Tibial nerve (tissue), 4 donors: ENCODE measurements around the gene AGBL1. TPM values are rescaled to one million over a fixed set of nuclear protein-coding genes. Genes with fewer than 3 reads are reported as not detected.

Experiments used
- DNase-seq, 2 donors: peaks; one replicate each; pipeline ENCODE4 v3.0.0-alpha.2; 2019; ENCODE audit warnings: low spot score in 2 of 2
- H3K27ac ChIP-seq, 4 donors: fragments of 200-600 bp; sonication (generic) in 3 of 4; one replicate each; pipeline ENCODE4 v1.5.1; 2017 to 2019; ENCODE audit warnings: mild to moderate bottlenecking in 1 of 4
- H3K27me3 ChIP-seq, 2 donors: fragments of 200-600 bp; sonication (generic) in 1 of 2; one replicate each; pipeline versions ENCODE4 v1.5.1 to v1.6.0; 2017 to 2019
- H3K36me3 ChIP-seq, 3 donors: fragments of 200-600 bp; sonication (generic); one replicate each; pipeline ENCODE4 v1.5.1; 2018 to 2019
- H3K4me1 ChIP-seq, 4 donors: fragments of 200-600 bp; sonication (generic) in 3 of 4; one replicate each; pipeline ENCODE4 v1.5.1; 2017 to 2019
- H3K4me3 ChIP-seq, 4 donors: fragments of 200-600 bp; sonication (generic) in 3 of 4; one replicate each; pipeline ENCODE4 v1.5.1; 2017 to 2019; ENCODE audit warnings: mild to moderate bottlenecking in 1 of 4, moderate library complexity in 1 of 4
- H3K9me3 ChIP-seq, 4 donors: fragments of 200-600 bp; sonication (generic) in 3 of 4; one replicate each; pipeline ENCODE4 v1.5.1; 2017 to 2019
- CTCF ChIP-seq, 5 experiments: fragments of 200-600 bp in 3 of 5; fragments of 450-650 bp in 2 of 5; sonication (generic) in 3 of 5; IDR thresholded peaks; one replicate each; pipeline ENCODE4 v1.5.1; 2016 to 2019; ENCODE audit warnings: antibody characterized with exemption in 5 of 5, mild to moderate bottlenecking in 3 of 5, moderate library complexity in 2 of 5
- EP300 ChIP-seq, 2 donors: sonication (generic); formaldehyde crosslinking; IDR thresholded peaks; one replicate each; pipeline ENCODE4 v1.6.1; 2017; ENCODE audit warnings: antibody characterized with exemption in 2 of 2, mild to moderate bottlenecking in 1 of 2
- POLR2A ChIP-seq, 2 donors: fragments of 450-650 bp; IDR thresholded peaks; one replicate each; pipeline ENCODE4 v1.6.1; 2017; ENCODE audit warnings: antibody characterized with exemption in 2 of 2, mild to moderate bottlenecking in 2 of 2, moderate library complexity in 2 of 2
- WGBS, 2 donors: methylation state at CpG; one replicate each; pipeline ENCODE4 v1.1.5; 2018; 5-methylcytosine and 5-hydroxymethylcytosine counted together
- total RNA-seq, 4 donors: library from RNA; depleted of rRNA; stranded (reverse); fragments of >200 nt; gene quantifications; one replicate each; pipeline ENCODE4 v1.1.0, GENCODE V29; 2016

The AGBL1 gene
- total RNA-seq, 4 donors from 2014 or later, result under 0.01 to 1.2 (median 0.21) TPM; not detected in 1

DNA sequence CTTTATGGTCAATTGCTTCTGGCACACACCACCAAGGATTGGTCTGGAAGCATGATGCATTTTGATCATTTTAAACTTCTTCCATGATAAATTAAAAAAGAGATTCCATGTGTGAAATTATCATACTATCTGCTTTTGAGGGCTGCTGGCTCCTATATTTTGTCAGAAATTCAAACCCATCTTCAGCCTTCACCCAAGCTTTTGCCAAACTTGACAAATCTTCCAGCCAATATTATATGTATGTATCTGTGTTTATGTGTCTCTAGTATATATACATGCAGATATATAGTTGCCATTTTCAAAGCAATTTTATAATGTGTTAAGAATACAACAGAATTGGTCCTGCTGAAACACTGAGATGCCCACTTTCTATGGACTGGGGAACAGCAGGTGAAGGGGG lies 275.7 kb downstream of the AGBL1 start:
- H3K27me3 ChIP-seq, result no peaks in the 10 kb centered on the region
- no peak overlapping the region for H3K27ac ChIP-seq
- H3K36me3 ChIP-seq, result no peaks in the 10 kb centered on the region
- no peak for DNase-seq
- no peaks in the 10 kb centered on the region for H3K4me1 ChIP-seq
- no peak overlapping the region for H3K4me3 ChIP-seq
- TF ChIP-seq EP300 (IDR thresholded peaks at IDR 0.05) (no peak), POLR2A (IDR thresholded peaks at IDR 0.05) (no peak)
- H3K9me3 ChIP-seq, result peaks cover 0 to under 1% (median 0%) of the 10 kb centered on the region in 4 donors

GRCh38 chr15:86355801-86356200 lies 276.1 kb downstream of the AGBL1 start:
- DNase-seq, result no peak

DNA sequence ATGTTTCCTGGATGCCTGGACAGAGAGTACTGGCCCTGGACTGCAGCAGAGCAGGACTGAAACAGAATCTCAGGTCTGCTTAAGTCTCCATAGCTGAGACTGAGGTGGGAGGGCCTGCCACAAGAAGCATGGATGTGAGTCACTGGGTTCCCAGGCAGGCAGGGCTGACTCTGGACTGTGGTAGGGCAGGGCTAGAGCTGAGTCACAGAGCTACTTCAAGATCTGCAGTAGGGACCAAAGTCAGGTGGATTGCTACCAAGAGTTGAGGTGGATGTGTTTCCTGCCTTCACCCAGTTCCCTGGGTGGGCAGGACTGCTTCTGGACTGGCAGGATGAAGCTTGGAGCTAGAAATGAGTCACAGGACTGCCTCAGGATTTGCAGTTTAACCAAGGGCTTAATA lies 282.9 kb downstream of the AGBL1 start:
- H3K27ac ChIP-seq, result no peak overlapping the region
- no peaks in the 10 kb centered on the region for H3K27me3 ChIP-seq
- no peaks in the 10 kb centered on the region for H3K36me3 ChIP-seq
- peaks cover 0 to 17% (median 0%) of the 10 kb centered on the region in 4 donors for H3K9me3 ChIP-seq
- TF ChIP-seq CTCF (IDR thresholded peaks at IDR 0.05) (no peak), POLR2A (IDR thresholded peaks at IDR 0.05) (no peak), EP300 (IDR thresholded peaks at IDR 0.05) (no peak)
- DNase-seq, result no peak
- H3K4me3 ChIP-seq, result no peak overlapping the region
- H3K4me1 ChIP-seq, result no peaks in the 10 kb centered on the region

More at GRCh38 chr15:86355801-86356200, 276.1 kb downstream of the AGBL1 start:
- Histone ChIP-seq H3K27me3 (no peaks in the 10 kb centered on the region), H3K4me1 (no peaks in the 10 kb centered on the region), H3K9me3 (peaks cover 0 to 4% (median 0%) of the 10 kb centered on the region in 4 donors), H3K36me3 (no peaks in the 10 kb centered on the region), H3K27ac (no peak overlapping the region), H3K4me3 (no peak overlapping the region)
- WGBS, 2 donors, result 22 to 35% methylated on average over 1 of the region's 1 CpG
- TF ChIP-seq POLR2A (IDR thresholded peaks at IDR 0.05), result no peak
- TF ChIP-seq EP300 (IDR thresholded peaks at IDR 0.05), result no peak
- no peak for TF ChIP-seq CTCF (IDR thresholded peaks at IDR 0.05)

DNA sequence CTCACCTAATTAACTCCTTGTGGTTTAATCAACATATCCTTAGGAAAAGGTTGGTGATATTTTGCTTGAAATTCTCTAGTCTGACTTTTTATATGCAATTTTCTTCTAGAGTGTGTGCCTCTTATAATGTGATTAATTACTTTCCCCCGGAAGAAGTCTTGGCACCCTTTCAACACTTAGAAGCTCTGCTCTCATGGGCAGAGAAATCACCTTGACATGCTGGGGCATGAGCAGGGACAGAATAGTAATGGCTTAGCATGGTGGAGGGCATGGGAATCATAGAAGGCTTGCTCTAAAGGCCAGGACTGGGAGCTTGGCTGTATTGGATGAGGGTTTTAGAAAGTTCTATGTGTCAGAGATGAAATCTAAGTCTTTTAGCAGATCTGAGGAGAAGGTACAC lies 293.5 kb downstream of the AGBL1 start:
- H3K36me3 ChIP-seq, result no peaks in the 10 kb centered on the region
- TF ChIP-seq POLR2A (IDR thresholded peaks at IDR 0.05) (no peak), CTCF (IDR thresholded peaks at IDR 0.05) (no peak), EP300 (IDR thresholded peaks at IDR 0.05) (no peak)
- DNase-seq, result no peak
- H3K4me1 ChIP-seq, result no peaks in the 10 kb centered on the region
- peaks cover 0 to under 1% (median 0%) of the 10 kb centered on the region in 4 donors for H3K9me3 ChIP-seq
- no peak overlapping the region for H3K4me3 ChIP-seq
- no peaks in the 10 kb centered on the region for H3K27me3 ChIP-seq
- WGBS, 2 donors, result 38 to 66% methylated on average over 1 of the region's 1 CpG
- no peak overlapping the region for H3K27ac ChIP-seq

DNA sequence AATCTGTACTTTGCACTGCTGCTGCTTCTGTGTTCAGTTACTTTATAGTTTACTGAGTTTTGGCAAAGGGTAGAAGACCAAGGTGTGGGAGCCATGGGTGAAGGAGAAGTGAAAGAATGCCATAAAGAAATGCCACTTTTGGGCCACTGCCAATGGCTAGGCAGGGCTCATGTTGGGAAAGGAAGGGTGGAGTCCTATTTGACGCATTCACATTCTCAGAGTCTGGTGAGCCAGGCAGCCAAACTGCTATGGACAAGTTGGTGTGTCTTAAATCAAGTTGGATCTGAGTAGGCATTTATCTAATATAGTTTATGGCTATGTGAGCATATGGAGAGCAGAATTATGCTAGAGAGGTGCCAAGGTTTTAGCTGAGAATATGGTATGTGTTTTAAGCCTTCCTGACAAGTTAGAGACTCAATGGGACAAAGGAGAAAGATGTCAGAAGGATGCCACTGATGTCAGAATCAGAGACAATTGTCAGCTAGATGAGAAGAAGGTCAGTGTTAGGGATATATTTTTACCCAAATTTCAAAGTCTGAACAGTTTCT lies 296.1 kb downstream of the AGBL1 start:
- Histone ChIP-seq H3K4me3 (no peak overlapping the region), H3K36me3 (no peaks in the 10 kb centered on the region), H3K9me3 (no peaks in the 10 kb centered on the region), H3K27ac (no peak overlapping the region), H3K4me1 (no peaks in the 10 kb centered on the region), H3K27me3 (no peaks in the 10 kb centered on the region)
- WGBS, 2 donors, result 63 to 80% methylated on average over 1 of the region's 1 CpG
- no peak for DNase-seq
- TF ChIP-seq CTCF (IDR thresholded peaks at IDR 0.05) (no peak), EP300 (IDR thresholded peaks at IDR 0.05) (no peak), POLR2A (IDR thresholded peaks at IDR 0.05) (no peak)

DNA sequence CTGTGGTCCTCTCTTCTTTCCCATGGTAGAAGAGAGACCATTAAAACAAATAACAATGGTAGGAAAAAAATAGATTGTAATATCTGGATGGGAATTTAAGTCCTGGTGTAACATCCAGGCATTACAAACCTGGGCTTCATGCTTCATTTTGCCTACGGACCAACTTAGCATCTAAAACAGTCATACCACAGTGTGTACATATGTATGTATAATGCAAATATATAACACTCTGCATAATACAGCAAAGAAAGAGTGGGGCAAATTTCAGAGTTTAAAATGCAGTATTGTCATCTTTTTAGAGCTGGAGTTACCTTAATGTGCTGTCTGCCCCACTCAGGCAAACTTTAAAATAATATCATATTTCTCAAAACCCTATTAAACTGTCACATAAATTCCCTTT lies 298.2 kb downstream of the AGBL1 start:
- Histone ChIP-seq H3K36me3 (no peaks in the 10 kb centered on the region), H3K27me3 (no peaks in the 10 kb centered on the region), H3K27ac (no peak overlapping the region), H3K4me1 (no peaks in the 10 kb centered on the region), H3K9me3 (no peaks in the 10 kb centered on the region), H3K4me3 (no peak overlapping the region)
- TF ChIP-seq EP300 (IDR thresholded peaks at IDR 0.05) (no peak), CTCF (IDR thresholded peaks at IDR 0.05) (no peak), POLR2A (IDR thresholded peaks at IDR 0.05) (no peak)
- no peak for DNase-seq
- 80 to 82% methylated on average over 1 of the region's 1 CpG for WGBS, 2 donors
